Stomach (tissue), 9 donors: ENCODE data around the gene TLR8. TPM values are rescaled to one million over a fixed set of nuclear protein-coding genes. Genes with fewer than 3 reads are reported as not detected.

Source experiments
- DNase-seq, 2 donors: peaks; one replicate each; pipeline versions ENCODE4 v3.0.0 to v3.0.0-alpha.2; 2013 to 2019
- H3K27ac ChIP-seq, 5 donors: fragments of 200-600 bp in 4 of 5; sonication (generic) in 4 of 5; one replicate each; pipeline ENCODE4 v1.5.1; 2013 to 2019; ENCODE audit warnings: mild to moderate bottlenecking in 1 of 5, moderate library complexity in 1 of 5
- H3K27me3 ChIP-seq, 3 donors: fragments of 200-600 bp; sonication (generic); one replicate each; pipeline ENCODE4 v1.5.1; 2017 to 2019; ENCODE audit warnings: mixed run types in 1 of 3
- H3K36me3 ChIP-seq, 4 donors: fragments of 200-600 bp; sonication (generic); 1 replicate in 3 of 4; 2 replicates in 1 of 4; pipeline ENCODE4 v1.5.1; 2016 to 2019
- H3K4me1 ChIP-seq, 4 donors: fragments of 200-600 bp; sonication (generic); one replicate each; pipeline ENCODE4 v1.5.1; 2016 to 2019
- H3K4me3 ChIP-seq, 4 donors: fragments of 200-600 bp; sonication (generic) in 3 of 4; one replicate each; pipeline ENCODE4 v1.5.1; 2016 to 2019; ENCODE audit warnings: mild to moderate bottlenecking in 1 of 4
- H3K9me3 ChIP-seq, 4 donors: fragments of 200-600 bp; sonication (generic); one replicate each; pipeline ENCODE4 v1.5.1; 2016 to 2019
- CTCF ChIP-seq, 7 experiments: fragments of 450-650 bp in 4 of 7; fragments of 200-600 bp in 3 of 7; sonication (generic) in 3 of 7; IDR thresholded peaks; one replicate each; pipeline ENCODE4 v1.5.1; 2016 to 2019; ENCODE audit warnings: antibody characterized with exemption in 7 of 7, control low read depth in 2 of 7, mild to moderate bottlenecking in 1 of 7
- EP300 ChIP-seq: sonication (generic); formaldehyde crosslinking; IDR thresholded peaks from one replicate; pipeline ENCODE4 v1.6.1; 2017; ENCODE audit warnings: antibody characterized with exemption
- POLR2A ChIP-seq, 4 donors: fragments of 450-650 bp; IDR thresholded peaks; one replicate each; pipeline ENCODE4 v1.6.1; 2016; ENCODE audit warnings: antibody characterized with exemption in 4 of 4, control low read depth in 2 of 4, mild to moderate bottlenecking in 1 of 4, moderate library complexity in 1 of 4
- POLR2AphosphoS5 ChIP-seq, 3 donors: sonication (generic); formaldehyde crosslinking; IDR thresholded peaks; one replicate each; pipeline ENCODE4 v1.6.1; 2016; ENCODE audit warnings: antibody characterized with exemption in 3 of 3
- WGBS, 5 donors: extraction: QIAGEN DNeasy Blood & Tissue Kit in 3 of 5; methylation state at CpG; one replicate each; pipeline versions ENCODE4 v1.1.5 to v1.1.7; 2013 to 2018; 5-methylcytosine and 5-hydroxymethylcytosine counted together
- intact Hi-C: fragments of 100-400 bp; cut with DNase I; formaldehyde crosslinking; loops from one replicate; pipeline ENCODE4 v1.15.1; 2023; ENCODE audit warnings: low total_unique reads
- polyA plus RNA-seq, 3 donors: library from polyadenylated mRNA; stranded (reverse); fragments of 200-250 nt; gene quantifications; one replicate each; pipeline ENCODE4 v1.2.3, GENCODE V29; 2013
- total RNA-seq, 5 donors: library from RNA; depleted of rRNA; stranded (reverse); fragments of >200 nt; gene quantifications; one replicate each; pipeline versions ENCODE4 v1.1.0 to v1.2.3, GENCODE V29; 2014 to 2016
- donor health status: healthy with polysubstance abuse.
- donor health status: Bipolar disorder and iron deficiency.
- donor health status: healthy.

Gene TLR8
- total and polyA plus RNA-seq, 8 donors, result 0.13 to 4.0 (median 1.5) TPM; not detected in 3

GRCh38 chrX:12949205-12949926 lies 42.9 kb downstream of the TLR8 start:
- Histone ChIP-seq H3K36me3 (no peaks in the 10 kb centered on the region), H3K27me3 (no peaks in the 10 kb centered on the region), H3K9me3 (no peaks in the 10 kb centered on the region), H3K4me3 (no peak overlapping the region), H3K4me1 (peaks cover 6 to 37% (median 27%) of the 10 kb centered on the region in 4 donors), H3K27ac (peak overlapping the region; percentile 76 to 85 (median 84))
- WGBS, 5 donors, result 34 to 57% (median 54%) methylated on average over 4 to 5 of the region's 5 CpGs
- TF ChIP-seq POLR2A (IDR thresholded peaks at IDR 0.05), result no peak
- no peak for TF ChIP-seq EP300
- TF ChIP-seq CTCF (IDR thresholded peaks at IDR 0.05), result no peak
- no peak for TF ChIP-seq POLR2AphosphoS5 (IDR thresholded peaks at IDR 0.05)
- intact Hi-C loops, result no loop called here
- DNase-seq, result no peak

GRCh38 chrX:12949927-12950656 lies 43.7 kb downstream of the TLR8 start:
- 24 to 48% (median 27%) methylated on average over 11 of the region's 11 CpGs for WGBS, 5 donors
- TF ChIP-seq EP300 (no peak), CTCF (IDR thresholded peaks at IDR 0.05) (no peak), POLR2A (IDR thresholded peaks at IDR 0.05) (no peak), POLR2AphosphoS5 (IDR thresholded peaks at IDR 0.05) (peak; percentile 70 to 78 (median 71))
- peak; percentile 83 to 94 for DNase-seq
- intact Hi-C loops, result no loop called here
- no peak overlapping the region for H3K4me3 ChIP-seq
- no peaks in the 10 kb centered on the region for H3K36me3 ChIP-seq
- H3K27ac ChIP-seq, result peak overlapping the region; percentile 76 to 85 (median 84)
- no peaks in the 10 kb centered on the region for H3K9me3 ChIP-seq
- H3K27me3 ChIP-seq, result no peaks in the 10 kb centered on the region
- peaks cover 6 to 42% (median 27%) of the 10 kb centered on the region in 4 donors for H3K4me1 ChIP-seq

GRCh38 chrX:12950851-12951594 lies 44.6 kb downstream of the TLR8 start:
- DNase-seq, result peak; percentile 39 to 75
- peak overlapping the region; percentile 73 to 85 (median 81) for H3K27ac ChIP-seq
- H3K4me3 ChIP-seq, result no peak overlapping the region
- H3K9me3 ChIP-seq, result no peaks in the 10 kb centered on the region
- TF ChIP-seq POLR2A (IDR thresholded peaks at IDR 0.05) (no peak), EP300 (no peak), POLR2AphosphoS5 (IDR thresholded peaks at IDR 0.05) (no peak), CTCF (IDR thresholded peaks at IDR 0.05) (peak in 2 of 7 experiments; percentile 28 to 38)
- no peaks in the 10 kb centered on the region for H3K27me3 ChIP-seq
- WGBS, 5 donors, result 62 to 71% (median 70%) methylated on average over 9 of the region's 9 CpGs
- no peaks in the 10 kb centered on the region for H3K36me3 ChIP-seq
- intact Hi-C loops, result no loop called here
- peaks cover 6 to 51% (median 32%) of the 10 kb centered on the region in 4 donors for H3K4me1 ChIP-seq

GRCh38 chrX:12951595-12951975 lies 45.2 kb downstream of the TLR8 start:
- Histone ChIP-seq H3K4me3 (no peak overlapping the region), H3K27ac (peak overlapping the region in 3 of 5 donors; percentile 81 to 85 (median 84)), H3K4me1 (peaks cover 6 to 52% (median 34%) of the 10 kb centered on the region in 4 donors), H3K9me3 (no peaks in the 10 kb centered on the region), H3K36me3 (no peaks in the 10 kb centered on the region), H3K27me3 (no peaks in the 10 kb centered on the region)
- no peak for DNase-seq
- 74 to 92% (median 87%) methylated on average over 5 of the region's 5 CpGs for WGBS, 5 donors
- TF ChIP-seq CTCF (IDR thresholded peaks at IDR 0.05) (no peak), EP300 (no peak), POLR2AphosphoS5 (IDR thresholded peaks at IDR 0.05) (no peak), POLR2A (IDR thresholded peaks at IDR 0.05) (no peak)
- intact Hi-C loops, result no loop called here
